HG02623 (cell line): ENCODE measurements around the gene POLD4.

Experiments
- ATAC-seq: cut with Tn5 transposase; IDR thresholded peaks from one replicate; pipeline ENCODE4 v1.9.1; 2021; ENCODE audit warnings: moderate library complexity; ENCODE audit not compliant: unreplicated experiment

Gene POLD4

GRCh38 chr11:67389477-67389876 is 36.1 kb upstream of the POLD4 start:
- no peak for ATAC-seq

GRCh38 chr11:67387518-67387917 is 34.2 kb upstream of the POLD4 start:
- no peak for ATAC-seq

GRCh38 chr11:67387069-67387468 is 33.7 kb upstream of the POLD4 start:
- no peak for ATAC-seq

GRCh38 chr11:67384851-67385366 is 31.6 kb upstream of the POLD4 start:
- ATAC-seq: no peak

GRCh38 chr11:67382276-67383136 is 29.2 kb upstream of the POLD4 start:
- no peak for ATAC-seq

GRCh38 chr11:67381244-67381972 is 28.1 kb upstream of the POLD4 start:
- ATAC-seq: no peak

- no peak for ATAC-seq
Measured at GRCh38 chr11:67379061-67380058, 26.0 kb upstream of the POLD4 start.

GRCh38 chr11:67378544-67378943 is 25.2 kb upstream of the POLD4 start:
- ATAC-seq: no peak

- ATAC-seq: no peak
Measured at GRCh38 chr11:67376873-67377808, 23.8 kb upstream of the POLD4 start.

GRCh38 chr11:67376063-67376820 is 22.9 kb upstream of the POLD4 start:
- ATAC-seq: no peak

GRCh38 chr11:67375320-67376055 is 22.1 kb upstream of the POLD4 start:
- no peak for ATAC-seq

- no peak for ATAC-seq
Measured at GRCh38 chr11:67374571-67375281, 21.4 kb upstream of the POLD4 start.

GRCh38 chr11:67373648-67374570 is 20.6 kb upstream of the POLD4 start:
- ATAC-seq: no peak

- no peak for ATAC-seq
Measured at GRCh38 chr11:67372993-67373647, 19.8 kb upstream of the POLD4 start, which contains the start of gene CLCF1. Gene CLCF1 (minus strand): TSS chr11:67373598. CDS start chr11:67373539, 59 bp downstream.

- no peak for ATAC-seq
Measured at GRCh38 chr11:67372321-67372992, 19.1 kb upstream of the POLD4 start.
